ENCODE results near the gene NPIPB9. TPM values are rescaled to one million over a fixed set of nuclear protein-coding genes. Genes with fewer than 3 reads are reported as not detected.
A peak's percentile ranks its signal among the peaks of the same experiment; 100 is the strongest.
"Not testable (repeated sequence)": the region's sequence is repeated elsewhere in the genome, so short reads cannot be mapped to it uniquely, and the experiment has no call there.

Gene NPIPB9
- total RNA-seq, 1 experiment from 2014 or later: 0.45 TPM

- H3K36me3 Mint-ChIP-seq (ENCODE audit: insufficient read depth, unreplicated experiment); H3K9me3 Mint-ChIP-seq (ENCODE audit: unreplicated experiment); H3K4me3 ChIP-seq (ENCODE audit: low read depth, low read length); intact Hi-C loops (cut with micrococcal nuclease; ENCODE audit: unreplicated experiment); POLR2A ChIA-PET; CTCF ChIA-PET; BruUV-seq (replicated peaks); H3K36me3 ChIP-seq (ENCODE audit: control insufficient read depth, insufficient read depth, low read length); H3K4me1 ChIP-seq; H3K27me3 ChIP-seq (replicated peaks; ENCODE audit: control insufficient read depth, insufficient read depth, low read length); H3K27ac Mint-ChIP-seq (ENCODE audit: unreplicated experiment); H3K27me3 Mint-ChIP-seq (ENCODE audit: insufficient read depth, unreplicated experiment); H3K4me1 Mint-ChIP-seq (ENCODE audit: low read depth, unreplicated experiment); H3K9me3 ChIP-seq; H3K4me3 Mint-ChIP-seq (ENCODE audit: unreplicated experiment); DNase-seq: not testable (repeated sequence)
Measured at GRCh38 chr16:28782357-28782756, 30.8 kb downstream of the NPIPB9 start.

- intact Hi-C loops (cut with micrococcal nuclease; ENCODE audit: unreplicated experiment); H3K27me3 Mint-ChIP-seq (ENCODE audit: insufficient read depth, unreplicated experiment); H3K36me3 ChIP-seq (ENCODE audit: control insufficient read depth, insufficient read depth, low read length); H3K36me3 Mint-ChIP-seq (ENCODE audit: insufficient read depth, unreplicated experiment); POLR2A ChIA-PET; H3K9me3 ChIP-seq; H3K4me1 Mint-ChIP-seq (ENCODE audit: low read depth, unreplicated experiment); H3K27ac Mint-ChIP-seq (ENCODE audit: unreplicated experiment); H3K9me3 Mint-ChIP-seq (ENCODE audit: unreplicated experiment); H3K4me1 ChIP-seq; BruUV-seq (replicated peaks); CTCF ChIA-PET; H3K4me3 ChIP-seq (ENCODE audit: low read depth, low read length); H3K27me3 ChIP-seq (replicated peaks; ENCODE audit: control insufficient read depth, insufficient read depth, low read length): not testable (repeated sequence)
- peak; percentile 13 to 29 for TF ChIP-seq CTCF (IDR thresholded peaks at IDR 0.05; ENCODE audit: insufficient read depth in 1 of 2, low read depth in 1 of 2, low read length in 1 of 2, severe bottlenecking in 1 of 2, unreplicated experiment in 1 of 2)
- DNase-seq: peak; percentile 65 to 70
- H3K4me3 Mint-ChIP-seq (ENCODE audit: unreplicated experiment): peak overlapping the region; percentile 56
Measured at GRCh38 chr16:28802235-28803019, 50.8 kb downstream of the NPIPB9 start.

GRCh38 chr16:28807445-28808120, 56.0 kb downstream of the NPIPB9 start:
- CTCF ChIA-PET; intact Hi-C loops (cut with micrococcal nuclease; ENCODE audit: unreplicated experiment); BruUV-seq (replicated peaks); H3K4me3 Mint-ChIP-seq (ENCODE audit: unreplicated experiment); H3K36me3 Mint-ChIP-seq (ENCODE audit: insufficient read depth, unreplicated experiment); DNase-seq; H3K4me3 ChIP-seq (ENCODE audit: low read depth, low read length); H3K9me3 ChIP-seq; H3K27ac Mint-ChIP-seq (ENCODE audit: unreplicated experiment); H3K27me3 Mint-ChIP-seq (ENCODE audit: insufficient read depth, unreplicated experiment); H3K27me3 ChIP-seq (replicated peaks; ENCODE audit: control insufficient read depth, insufficient read depth, low read length); H3K36me3 ChIP-seq (ENCODE audit: control insufficient read depth, insufficient read depth, low read length); H3K9me3 Mint-ChIP-seq (ENCODE audit: unreplicated experiment); POLR2A ChIA-PET; H3K4me1 Mint-ChIP-seq (ENCODE audit: low read depth, unreplicated experiment); H3K4me1 ChIP-seq: not testable (repeated sequence)

- DNase-seq: no peak
Measured at GRCh38 chr16:28820016-28820415, 68.4 kb downstream of the NPIPB9 start.

GRCh38 chr16:28820546-28820945, 69.0 kb downstream of the NPIPB9 start:
- DNase-seq; H3K27me3 Mint-ChIP-seq (ENCODE audit: insufficient read depth, unreplicated experiment); H3K4me3 ChIP-seq (ENCODE audit: low read depth, low read length); BruUV-seq (replicated peaks); intact Hi-C loops (cut with micrococcal nuclease; ENCODE audit: unreplicated experiment); H3K36me3 ChIP-seq (ENCODE audit: control insufficient read depth, insufficient read depth, low read length); H3K27me3 ChIP-seq (replicated peaks; ENCODE audit: control insufficient read depth, insufficient read depth, low read length); H3K4me1 ChIP-seq; H3K9me3 Mint-ChIP-seq (ENCODE audit: unreplicated experiment); POLR2A ChIA-PET; H3K9me3 ChIP-seq; CTCF ChIA-PET: not testable (repeated sequence)
- Mint-ChIP-seq H3K27ac (ENCODE audit: unreplicated experiment) (peak overlapping the region; percentile 23), H3K4me1 (ENCODE audit: low read depth, unreplicated experiment) (peaks cover 14% of the 10 kb centered on the region), H3K4me3 (ENCODE audit: unreplicated experiment) (peak overlapping the region; percentile 100), H3K36me3 (ENCODE audit: insufficient read depth, unreplicated experiment) (peaks cover 73% of the 10 kb centered on the region)

More at GRCh38 chr16:28820016-28820415, 68.4 kb downstream of the NPIPB9 start:
- H3K9me3 ChIP-seq: no peaks in the 10 kb centered on the region
- BruUV-seq (replicated peaks): no TSS peak
- Mint-ChIP-seq H3K4me1 (ENCODE audit: low read depth, unreplicated experiment) (peaks cover 14% of the 10 kb centered on the region), H3K27me3 (ENCODE audit: insufficient read depth, unreplicated experiment) (no peaks in the 10 kb centered on the region), H3K27ac (ENCODE audit: unreplicated experiment) (peak overlapping the region; percentile 23), H3K36me3 (ENCODE audit: insufficient read depth, unreplicated experiment) (peaks cover 68% of the 10 kb centered on the region), H3K9me3 (ENCODE audit: unreplicated experiment) (no peaks in the 10 kb centered on the region), H3K4me3 (ENCODE audit: unreplicated experiment) (no peak overlapping the region)
- ChIA-PET POLR2A (no interaction called here), CTCF (no interaction called here)
- intact Hi-C loops (cut with micrococcal nuclease; ENCODE audit: unreplicated experiment): no loop called here
- no peaks in the 10 kb centered on the region for H3K36me3 ChIP-seq (ENCODE audit: control insufficient read depth, insufficient read depth, low read length)
- H3K27me3 ChIP-seq (replicated peaks; ENCODE audit: control insufficient read depth, insufficient read depth, low read length): no peaks in the 10 kb centered on the region
- H3K4me3 ChIP-seq (ENCODE audit: low read depth, low read length): no peak overlapping the region
- no peaks in the 10 kb centered on the region for H3K4me1 ChIP-seq
- no peak for TF ChIP-seq CTCF (IDR thresholded peaks at IDR 0.05; ENCODE audit: insufficient read depth in 1 of 2, low read depth in 1 of 2, low read length in 1 of 2, severe bottlenecking in 1 of 2, unreplicated experiment in 1 of 2)

All from Caco-2 (cell line).